ENCODE results near the gene AXDND1.

- TF ChIP-seq CTCF (IDR thresholded peaks at IDR 0.05), result no peak
- no peak for TF ChIP-seq REST (IDR thresholded peaks at IDR 0.05; ENCODE audit: insufficient read depth in 1 of 2, low read depth in 2 of 2, low read length in 1 of 2)
- TF ChIP-seq POLR2AphosphoS5 (IDR thresholded peaks at IDR 0.05; ENCODE audit: low read depth, low read length), result no peak
Measured at GRCh38 chr1:179326746-179327145, 39.0 kb upstream of the AXDND1 start.
